Measurements from ENCODE around the gene FLCN. TPM values are rescaled to one million over a fixed set of nuclear protein-coding genes. Genes with fewer than 3 reads are reported as not detected.

Gene FLCN
- total and polyA plus RNA-seq, 2 of the 13 experiments (the other 11 are each of a cell fraction or from before 2014, with no cell fraction given) = 16.6 to 24.9 TPM

GRCh38 chr17:17237026-17237799 lies at the start of gene FLCN (continued):
- TF ChIP-seq MEF2D (CRISPR knock-in tag; IDR thresholded peaks at IDR 0.05) (0 out of 2 replicates have a peak, but pooled peaks have one; percentile 21), SNAPC5 (CRISPR knock-in tag; IDR thresholded peaks at IDR 0.05; ENCODE audit: borderline replicate concordance) (0 out of 2 replicates have a peak, but pooled peaks have one; percentile 7), ZNF615 (CRISPR knock-in tag; IDR thresholded peaks at IDR 0.05; ENCODE audit: borderline replicate concordance) (0 out of 2 replicates have a peak, but pooled peaks have one; percentile 36), MYC (CRISPR knock-in tag; IDR thresholded peaks at IDR 0.05; ENCODE audit: borderline replicate concordance) (peak; percentile 46; the same call in 1 of the 2 replicates), POGZ (CRISPR knock-in tag; IDR thresholded peaks at IDR 0.05) (peak; percentile 36; the same call in 1 of the 2 replicates), SMYD3 (CRISPR knock-in tag; IDR thresholded peaks at IDR 0.05) (0 out of 2 replicates have a peak, but pooled peaks have one; percentile 20), HNF4G (IDR thresholded peaks at IDR 0.05; ENCODE audit: borderline replicate concordance, low read depth, low read length) (no peak), HNF4G (CRISPR knock-in tag; IDR thresholded peaks at IDR 0.05; ENCODE audit: borderline replicate concordance, low read depth) (no peak), POLR2AphosphoS5 (IDR thresholded peaks at IDR 0.05; ENCODE audit: low read depth, low read length) (peak; percentile 90), NR0B2 (CRISPR knock-in tag; IDR thresholded peaks at IDR 0.05) (peak; percentile 45; the same call in 1 of the 2 replicates), ZNF607 (CRISPR knock-in tag; IDR thresholded peaks at IDR 0.05; ENCODE audit: borderline replicate concordance) (peak; percentile 85; the same call in 1 of the 2 replicates), KAT8 (CRISPR knock-in tag; IDR thresholded peaks at IDR 0.05) (peak; percentile 70; the same call in 1 of the 2 replicates), ZNF572 (CRISPR knock-in tag; IDR thresholded peaks at IDR 0.05) (0 out of 2 replicates have a peak, but pooled peaks have one; percentile 66), ZNF503 (CRISPR knock-in tag; IDR thresholded peaks at IDR 0.05) (0 out of 2 replicates have a peak, but pooled peaks have one; percentile 43), JUNB (CRISPR knock-in tag; IDR thresholded peaks at IDR 0.05; ENCODE audit: borderline replicate concordance) (no peak), SAFB2 (CRISPR knock-in tag; IDR thresholded peaks at IDR 0.05; ENCODE audit: borderline replicate concordance, low read depth) (peak; percentile 28; the same call in 1 of the 2 replicates), POLR2G (IDR thresholded peaks at IDR 0.05; ENCODE audit: low read depth, low read length) (peak; percentile 76), ZSCAN30 (CRISPR knock-in tag; IDR thresholded peaks at IDR 0.05) (0 out of 2 replicates have a peak, but pooled peaks have one; percentile 80), ZNF350 (CRISPR knock-in tag; IDR thresholded peaks at IDR 0.05; ENCODE audit: borderline replicate concordance, low read depth) (peak; percentile 67; the same call in 1 of the 2 replicates), TCF7L2 (IDR thresholded peaks at IDR 0.05; ENCODE audit: low read depth, low read length) (no peak), ZNF17 (CRISPR knock-in tag; IDR thresholded peaks at IDR 0.05) (0 out of 2 replicates have a peak, but pooled peaks have one; percentile 35), ATF5 (CRISPR knock-in tag; IDR thresholded peaks at IDR 0.05; ENCODE audit: low read depth) (no peak), HES4 (CRISPR knock-in tag; IDR thresholded peaks at IDR 0.05; ENCODE audit: borderline replicate concordance) (peak; percentile 21; the same call in 1 of the 2 replicates), CREB3 (CRISPR knock-in tag; IDR thresholded peaks at IDR 0.05) (0 out of 2 replicates have a peak, but pooled peaks have one; percentile 78)
